Measurements from ENCODE around the gene PXDC1.

The PXDC1 gene

GRCh38 chr6:3748208-3749066 is 3.1 kb downstream of the PXDC1 start:
- Histone ChIP-seq H3K36me3 (ENCODE audit: control insufficient read depth, insufficient read depth, low read length) (no peaks in the 10 kb centered on the region), H3K4me1 (ENCODE audit: control insufficient read depth, insufficient read depth, low read length) (peaks cover 7% of the 10 kb centered on the region), H3K4me3 (ENCODE audit: low read depth, low read length) (no peak overlapping the region), H3K9me3 (ENCODE audit: control insufficient read depth, insufficient read depth, low read length) (no peaks in the 10 kb centered on the region), H3K27me3 (ENCODE audit: control insufficient read depth, insufficient read depth, low read length) (peaks cover 32% of the 10 kb centered on the region), H3K9ac (ENCODE audit: low read depth, low read length) (no peak overlapping the region)

- H3K4me3 ChIP-seq (ENCODE audit: low read depth, low read length) = no peak overlapping the region
- H3K9ac ChIP-seq (ENCODE audit: low read depth, low read length) = no peak overlapping the region
- H3K27me3 ChIP-seq (ENCODE audit: control insufficient read depth, insufficient read depth, low read length) = peaks cover 22% of the 10 kb centered on the region
- H3K36me3 ChIP-seq (ENCODE audit: control insufficient read depth, insufficient read depth, low read length) = no peaks in the 10 kb centered on the region
- H3K9me3 ChIP-seq (ENCODE audit: control insufficient read depth, insufficient read depth, low read length) = no peaks in the 10 kb centered on the region
- peaks cover 11% of the 10 kb centered on the region for H3K4me1 ChIP-seq (ENCODE audit: control insufficient read depth, insufficient read depth, low read length)
Observed at GRCh38 chr6:3747100-3747737, 4.3 kb downstream of the PXDC1 start.

- Histone ChIP-seq H3K4me3 (ENCODE audit: low read depth, low read length) (no peak overlapping the region), H3K36me3 (ENCODE audit: control insufficient read depth, insufficient read depth, low read length) (no peaks in the 10 kb centered on the region)
Observed at GRCh38 chr6:3746696-3747095, 4.8 kb downstream of the PXDC1 start.

GRCh38 chr6:3746119-3746691 is 5.3 kb downstream of the PXDC1 start:
- Histone ChIP-seq H3K4me1 (ENCODE audit: control insufficient read depth, insufficient read depth, low read length) (peaks cover 17% of the 10 kb centered on the region), H3K9me3 (ENCODE audit: control insufficient read depth, insufficient read depth, low read length) (no peaks in the 10 kb centered on the region), H3K36me3 (ENCODE audit: control insufficient read depth, insufficient read depth, low read length) (no peaks in the 10 kb centered on the region), H3K4me3 (ENCODE audit: low read depth, low read length) (no peak overlapping the region), H3K27me3 (ENCODE audit: control insufficient read depth, insufficient read depth, low read length) (peaks cover 20% of the 10 kb centered on the region), H3K9ac (ENCODE audit: low read depth, low read length) (no peak overlapping the region)

More at GRCh38 chr6:3746696-3747095, 4.8 kb downstream of the PXDC1 start:
- H3K9ac ChIP-seq (ENCODE audit: low read depth, low read length) = no peak overlapping the region
- no peaks in the 10 kb centered on the region for H3K9me3 ChIP-seq (ENCODE audit: control insufficient read depth, insufficient read depth, low read length)
- H3K27me3 ChIP-seq (ENCODE audit: control insufficient read depth, insufficient read depth, low read length) = peaks cover 21% of the 10 kb centered on the region
- H3K4me1 ChIP-seq (ENCODE audit: control insufficient read depth, insufficient read depth, low read length) = peaks cover 16% of the 10 kb centered on the region

GRCh38 chr6:3745566-3746118 is 5.9 kb downstream of the PXDC1 start:
- no peak overlapping the region for H3K4me3 ChIP-seq (ENCODE audit: low read depth, low read length)
- no peaks in the 10 kb centered on the region for H3K9me3 ChIP-seq (ENCODE audit: control insufficient read depth, insufficient read depth, low read length)
- H3K9ac ChIP-seq (ENCODE audit: low read depth, low read length) = peak overlapping the region; percentile 8
- no peaks in the 10 kb centered on the region for H3K36me3 ChIP-seq (ENCODE audit: control insufficient read depth, insufficient read depth, low read length)
- H3K4me1 ChIP-seq (ENCODE audit: control insufficient read depth, insufficient read depth, low read length) = peaks cover 17% of the 10 kb centered on the region
- peaks cover 18% of the 10 kb centered on the region for H3K27me3 ChIP-seq (ENCODE audit: control insufficient read depth, insufficient read depth, low read length)

GRCh38 chr6:3744901-3745470 is 6.5 kb downstream of the PXDC1 start:
- peak overlapping the region; percentile 8 for H3K9ac ChIP-seq (ENCODE audit: low read depth, low read length)
- no peaks in the 10 kb centered on the region for H3K9me3 ChIP-seq (ENCODE audit: control insufficient read depth, insufficient read depth, low read length)
- no peak overlapping the region for H3K4me3 ChIP-seq (ENCODE audit: low read depth, low read length)
- H3K4me1 ChIP-seq (ENCODE audit: control insufficient read depth, insufficient read depth, low read length) = peaks cover 15% of the 10 kb centered on the region
- no peaks in the 10 kb centered on the region for H3K36me3 ChIP-seq (ENCODE audit: control insufficient read depth, insufficient read depth, low read length)
- H3K27me3 ChIP-seq (ENCODE audit: control insufficient read depth, insufficient read depth, low read length) = peaks cover 16% of the 10 kb centered on the region

- H3K4me1 ChIP-seq (ENCODE audit: control insufficient read depth, insufficient read depth, low read length) = peaks cover 10% of the 10 kb centered on the region
- H3K27me3 ChIP-seq (ENCODE audit: control insufficient read depth, insufficient read depth, low read length) = peaks cover 10% of the 10 kb centered on the region
- H3K4me3 ChIP-seq (ENCODE audit: low read depth, low read length) = no peak overlapping the region
- H3K36me3 ChIP-seq (ENCODE audit: control insufficient read depth, insufficient read depth, low read length) = no peaks in the 10 kb centered on the region
- no peaks in the 10 kb centered on the region for H3K9me3 ChIP-seq (ENCODE audit: control insufficient read depth, insufficient read depth, low read length)
- H3K9ac ChIP-seq (ENCODE audit: low read depth, low read length) = no peak overlapping the region
Observed at GRCh38 chr6:3744211-3744900, 7.2 kb downstream of the PXDC1 start.

GRCh38 chr6:3743541-3743940 is 8.0 kb downstream of the PXDC1 start:
- no peak overlapping the region for H3K4me3 ChIP-seq (ENCODE audit: low read depth, low read length)
- peaks cover 2% of the 10 kb centered on the region for H3K27me3 ChIP-seq (ENCODE audit: control insufficient read depth, insufficient read depth, low read length)
- peaks cover 10% of the 10 kb centered on the region for H3K4me1 ChIP-seq (ENCODE audit: control insufficient read depth, insufficient read depth, low read length)
- H3K36me3 ChIP-seq (ENCODE audit: control insufficient read depth, insufficient read depth, low read length) = no peaks in the 10 kb centered on the region
- no peaks in the 10 kb centered on the region for H3K9me3 ChIP-seq (ENCODE audit: control insufficient read depth, insufficient read depth, low read length)
- no peak overlapping the region for H3K9ac ChIP-seq (ENCODE audit: low read depth, low read length)

- Histone ChIP-seq H3K27me3 (ENCODE audit: control insufficient read depth, insufficient read depth, low read length) (no peaks in the 10 kb centered on the region), H3K4me1 (ENCODE audit: control insufficient read depth, insufficient read depth, low read length) (peaks cover 10% of the 10 kb centered on the region), H3K9me3 (ENCODE audit: control insufficient read depth, insufficient read depth, low read length) (no peaks in the 10 kb centered on the region), H3K4me3 (ENCODE audit: low read depth, low read length) (no peak overlapping the region), H3K9ac (ENCODE audit: low read depth, low read length) (no peak overlapping the region), H3K36me3 (ENCODE audit: control insufficient read depth, insufficient read depth, low read length) (no peaks in the 10 kb centered on the region)
Observed at GRCh38 chr6:3742426-3743344, 8.8 kb downstream of the PXDC1 start.

- no peak overlapping the region for H3K4me3 ChIP-seq (ENCODE audit: low read depth, low read length)
- H3K27me3 ChIP-seq (ENCODE audit: control insufficient read depth, insufficient read depth, low read length) = no peaks in the 10 kb centered on the region
- peaks cover 10% of the 10 kb centered on the region for H3K4me1 ChIP-seq (ENCODE audit: control insufficient read depth, insufficient read depth, low read length)
- no peak overlapping the region for H3K9ac ChIP-seq (ENCODE audit: low read depth, low read length)
- no peaks in the 10 kb centered on the region for H3K36me3 ChIP-seq (ENCODE audit: control insufficient read depth, insufficient read depth, low read length)
- H3K9me3 ChIP-seq (ENCODE audit: control insufficient read depth, insufficient read depth, low read length) = no peaks in the 10 kb centered on the region
Observed at GRCh38 chr6:3742076-3742425, 9.5 kb downstream of the PXDC1 start.
